HG02840 (cell line): ENCODE results near the gene CEP295NL.
A peak's percentile ranks its signal among the peaks of the same experiment; 100 is the strongest.

Experiments
- ATAC-seq: cut with Tn5 transposase; IDR thresholded peaks from one replicate; pipeline ENCODE4 v1.9.1; 2021; ENCODE audit warnings: mild to moderate bottlenecking, moderate library complexity, moderate number of reproducible peaks; ENCODE audit not compliant: unreplicated experiment, low FRiP score

CEP295NL gene

GRCh38 chr17:78840780-78841611 is 62.0 kb downstream of the CEP295NL start, which contains the start of gene USP36:
TSS of gene USP36 (minus strand) at chr17:78840814. CDS start at chr17:78836363, 4,451 bp downstream.
- ATAC-seq = peak; percentile 91
